ENCODE data around the gene FOXN1.

DNA sequence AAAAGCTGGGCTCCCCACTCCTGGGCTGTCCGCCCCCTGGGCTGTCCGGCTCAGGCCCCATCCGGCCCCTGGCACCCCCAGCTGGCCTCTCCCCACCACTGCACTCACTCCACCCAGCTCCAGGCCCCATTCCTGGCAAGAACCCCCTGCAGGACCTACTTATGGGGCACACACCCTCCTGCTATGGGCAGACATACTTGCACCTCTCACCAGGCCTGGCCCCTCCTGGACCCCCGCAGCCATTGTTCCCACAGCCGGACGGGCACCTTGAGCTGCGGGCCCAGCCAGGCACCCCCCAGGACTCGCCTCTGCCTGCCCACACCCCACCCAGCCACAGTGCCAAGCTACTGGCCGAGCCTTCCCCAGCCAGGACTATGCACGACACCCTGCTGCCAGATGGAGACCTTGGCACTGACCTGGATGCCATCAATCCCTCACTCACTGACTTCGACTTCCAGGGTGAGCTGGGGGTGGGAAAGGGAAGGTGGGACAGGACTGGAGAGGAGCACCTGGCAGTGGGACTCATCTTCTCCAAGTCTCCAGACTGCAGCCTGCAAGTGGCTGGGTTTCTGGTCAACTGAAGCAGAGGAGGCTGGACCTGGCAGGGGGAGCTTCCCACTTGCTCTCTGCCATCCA, 28.7 kb downstream of the FOXN1 start:
- TF ChIP-seq, protein P1, sequence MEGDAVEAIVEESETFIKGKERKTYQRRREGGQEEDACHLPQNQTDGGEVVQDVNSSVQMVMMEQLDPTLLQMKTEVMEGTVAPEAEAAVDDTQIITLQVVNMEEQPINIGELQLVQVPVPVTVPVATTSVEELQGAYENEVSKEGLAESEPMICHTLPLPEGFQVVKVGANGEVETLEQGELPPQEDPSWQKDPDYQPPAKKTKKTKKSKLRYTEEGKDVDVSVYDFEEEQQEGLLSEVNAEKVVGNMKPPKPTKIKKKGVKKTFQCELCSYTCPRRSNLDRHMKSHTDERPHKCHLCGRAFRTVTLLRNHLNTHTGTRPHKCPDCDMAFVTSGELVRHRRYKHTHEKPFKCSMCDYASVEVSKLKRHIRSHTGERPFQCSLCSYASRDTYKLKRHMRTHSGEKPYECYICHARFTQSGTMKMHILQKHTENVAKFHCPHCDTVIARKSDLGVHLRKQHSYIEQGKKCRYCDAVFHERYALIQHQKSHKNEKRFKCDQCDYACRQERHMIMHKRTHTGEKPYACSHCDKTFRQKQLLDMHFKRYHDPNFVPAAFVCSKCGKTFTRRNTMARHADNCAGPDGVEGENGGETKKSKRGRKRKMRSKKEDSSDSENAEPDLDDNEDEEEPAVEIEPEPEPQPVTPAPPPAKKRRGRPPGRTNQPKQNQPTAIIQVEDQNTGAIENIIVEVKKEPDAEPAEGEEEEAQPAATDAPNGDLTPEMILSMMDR (IDR thresholded peaks at IDR 0.05; ENCODE audit: insufficient read depth, low read length, poor library complexity, severe bottlenecking) = no peak
- no peak for TF ChIP-seq EZH2phosphoT487 (conservative IDR thresholded peaks at IDR 0.05; ENCODE audit: low read length)
